Fibroblast of mammary gland (primary cell): ENCODE data around the gene SOAT1.

ENCODE experiments used
- DNase-seq: peaks from one replicate; pipeline ENCODE4 v3.0.0-alpha.2; 2010; ENCODE audit warnings: low read depth
- H3K4me3 ChIP-seq: 2 replicates; pipeline ENCODE4 v1.5.1; 2011; ENCODE audit warnings: low read depth, mild to moderate bottlenecking, low read length, moderate library complexity; ENCODE audit not compliant: control insufficient read depth
- TF ChIP-seq, protein P1 (sequence below): conservative IDR thresholded peaks from 2 replicates; pipeline ENCODE4 v1.5.1; 2011; ENCODE audit warnings: low read depth, low read length, inconsistent platforms; ENCODE audit not compliant: control insufficient read depth, insufficient read depth

Gene SOAT1

GRCh38 chr1:179326746-179327145 is 33.1 kb downstream of the SOAT1 start:
- no peak for DNase-seq
- no peak overlapping the region for H3K4me3 ChIP-seq
- TF ChIP-seq, protein P1, sequence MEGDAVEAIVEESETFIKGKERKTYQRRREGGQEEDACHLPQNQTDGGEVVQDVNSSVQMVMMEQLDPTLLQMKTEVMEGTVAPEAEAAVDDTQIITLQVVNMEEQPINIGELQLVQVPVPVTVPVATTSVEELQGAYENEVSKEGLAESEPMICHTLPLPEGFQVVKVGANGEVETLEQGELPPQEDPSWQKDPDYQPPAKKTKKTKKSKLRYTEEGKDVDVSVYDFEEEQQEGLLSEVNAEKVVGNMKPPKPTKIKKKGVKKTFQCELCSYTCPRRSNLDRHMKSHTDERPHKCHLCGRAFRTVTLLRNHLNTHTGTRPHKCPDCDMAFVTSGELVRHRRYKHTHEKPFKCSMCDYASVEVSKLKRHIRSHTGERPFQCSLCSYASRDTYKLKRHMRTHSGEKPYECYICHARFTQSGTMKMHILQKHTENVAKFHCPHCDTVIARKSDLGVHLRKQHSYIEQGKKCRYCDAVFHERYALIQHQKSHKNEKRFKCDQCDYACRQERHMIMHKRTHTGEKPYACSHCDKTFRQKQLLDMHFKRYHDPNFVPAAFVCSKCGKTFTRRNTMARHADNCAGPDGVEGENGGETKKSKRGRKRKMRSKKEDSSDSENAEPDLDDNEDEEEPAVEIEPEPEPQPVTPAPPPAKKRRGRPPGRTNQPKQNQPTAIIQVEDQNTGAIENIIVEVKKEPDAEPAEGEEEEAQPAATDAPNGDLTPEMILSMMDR, result no peak

DNA sequence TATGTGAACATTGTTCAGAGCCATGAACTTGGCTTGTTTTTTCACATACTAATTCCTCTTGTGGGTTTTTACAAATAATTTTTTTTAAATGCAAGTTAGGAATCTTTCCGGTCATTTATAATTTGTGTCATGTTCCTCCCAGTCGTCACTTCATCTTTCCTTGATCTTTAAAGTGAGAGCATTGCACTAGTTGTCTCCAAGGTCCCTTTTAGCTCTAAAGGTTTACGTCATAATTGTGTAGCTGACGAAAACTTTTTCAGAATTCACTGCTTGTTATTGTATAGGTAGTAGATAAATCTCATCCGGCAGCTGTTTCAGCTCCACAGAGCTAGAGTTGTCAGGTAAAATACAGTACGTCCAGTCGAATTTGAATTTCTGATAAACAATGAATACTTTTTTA is 33.6 kb downstream of the SOAT1 start:
- TF ChIP-seq, protein P1, result no peak
- H3K4me3 ChIP-seq, result no peak overlapping the region
- DNase-seq, result no peak

- TF ChIP-seq, protein P1, result no peak
- peak; percentile 8 for DNase-seq
- no peak overlapping the region for H3K4me3 ChIP-seq
These were observed 34.1 kb downstream of the SOAT1 start for GRCh38 chr1:179327679-179328078.

DNA sequence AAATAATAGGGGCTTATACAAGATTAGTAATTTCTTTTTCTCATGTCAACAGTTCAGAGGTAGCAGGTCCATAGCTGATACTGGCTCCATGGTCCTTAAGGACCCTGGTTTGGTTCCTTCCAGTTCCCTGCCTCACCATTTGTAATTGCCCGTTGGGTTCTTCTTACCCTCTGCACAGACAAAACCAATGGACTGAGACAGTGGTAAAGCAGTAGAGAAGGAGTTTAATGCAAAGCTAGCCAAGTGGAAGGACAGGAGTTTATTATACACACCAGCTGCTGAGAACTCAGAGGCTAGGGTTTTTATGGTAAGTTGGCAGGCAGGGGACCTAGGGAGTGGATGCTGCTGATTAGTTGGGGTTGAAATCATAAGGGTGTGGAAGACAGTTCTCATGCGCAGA is 36.3 kb downstream of the SOAT1 start:
- TF ChIP-seq, protein P1, result no peak
- no peak overlapping the region for H3K4me3 ChIP-seq
- no peak for DNase-seq

GRCh38 chr1:179334440-179334839 is 40.8 kb downstream of the SOAT1 start:
- TF ChIP-seq, protein P1, result no peak
- H3K4me3 ChIP-seq, result no peak overlapping the region
- no peak for DNase-seq

DNA sequence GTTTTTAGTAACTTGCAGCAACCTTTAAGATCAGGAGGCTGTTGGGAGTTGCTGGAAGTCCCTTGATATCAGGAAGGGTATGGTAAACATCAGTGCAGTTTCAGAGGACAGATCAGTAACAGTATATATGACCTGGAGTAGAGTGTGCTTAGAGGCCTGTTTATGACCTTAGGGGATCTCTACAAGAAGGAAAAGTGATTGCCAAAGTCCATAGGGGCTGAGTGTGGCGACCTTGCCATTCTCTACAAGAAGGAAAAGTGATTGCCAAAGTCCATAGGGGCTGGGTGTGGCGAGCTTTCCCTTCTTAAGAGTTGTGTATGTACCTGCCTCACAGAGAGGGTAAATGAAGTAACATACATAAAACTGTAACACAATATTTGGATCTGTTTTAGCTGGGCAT is 43.7 kb downstream of the SOAT1 start:
- DNase-seq, result no peak
- TF ChIP-seq, protein P1, result no peak
- no peak overlapping the region for H3K4me3 ChIP-seq

DNA sequence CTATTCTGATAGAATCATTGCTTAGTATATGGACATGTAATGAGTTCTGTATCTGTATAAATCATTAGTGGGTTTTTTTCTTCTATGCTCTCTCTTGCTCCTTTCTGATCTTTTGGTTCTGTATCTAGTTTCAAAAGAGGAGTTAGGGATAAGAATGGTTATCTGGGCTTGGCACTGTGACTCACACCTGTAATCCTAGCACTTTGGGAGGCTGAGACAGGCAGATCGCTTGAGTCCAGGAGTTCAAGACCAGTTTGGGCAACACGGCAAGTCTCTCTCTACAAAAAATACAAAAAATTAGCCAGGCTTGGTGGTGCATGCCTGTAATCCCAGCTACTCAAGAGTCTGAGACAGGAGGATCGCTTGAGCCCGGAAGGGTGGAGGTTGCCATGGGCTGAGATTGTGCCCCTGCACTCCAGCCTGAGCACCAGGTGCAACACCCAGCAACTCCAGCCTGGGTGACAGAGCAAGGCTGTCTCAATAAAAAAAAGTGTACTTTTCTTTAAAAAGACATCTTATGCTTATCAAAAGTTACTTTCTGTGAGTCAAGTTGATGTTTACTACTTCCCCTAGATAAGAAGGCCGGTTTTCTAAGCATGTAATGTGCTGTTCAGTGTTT is 44.5 kb downstream of the SOAT1 start:
- TF ChIP-seq, protein P1, result no peak
- H3K4me3 ChIP-seq, result no peak overlapping the region
- DNase-seq, result no peak
